NCI-H748 (cell line): Measurements from ENCODE around the gene JPH2.

Experiments
- DNase-seq: peaks from one replicate; lab custom pipeline; 2025; ENCODE audit not compliant: unreplicated experiment; lab: John Stamatoyannopoulos, UW

The JPH2 gene

DNA sequence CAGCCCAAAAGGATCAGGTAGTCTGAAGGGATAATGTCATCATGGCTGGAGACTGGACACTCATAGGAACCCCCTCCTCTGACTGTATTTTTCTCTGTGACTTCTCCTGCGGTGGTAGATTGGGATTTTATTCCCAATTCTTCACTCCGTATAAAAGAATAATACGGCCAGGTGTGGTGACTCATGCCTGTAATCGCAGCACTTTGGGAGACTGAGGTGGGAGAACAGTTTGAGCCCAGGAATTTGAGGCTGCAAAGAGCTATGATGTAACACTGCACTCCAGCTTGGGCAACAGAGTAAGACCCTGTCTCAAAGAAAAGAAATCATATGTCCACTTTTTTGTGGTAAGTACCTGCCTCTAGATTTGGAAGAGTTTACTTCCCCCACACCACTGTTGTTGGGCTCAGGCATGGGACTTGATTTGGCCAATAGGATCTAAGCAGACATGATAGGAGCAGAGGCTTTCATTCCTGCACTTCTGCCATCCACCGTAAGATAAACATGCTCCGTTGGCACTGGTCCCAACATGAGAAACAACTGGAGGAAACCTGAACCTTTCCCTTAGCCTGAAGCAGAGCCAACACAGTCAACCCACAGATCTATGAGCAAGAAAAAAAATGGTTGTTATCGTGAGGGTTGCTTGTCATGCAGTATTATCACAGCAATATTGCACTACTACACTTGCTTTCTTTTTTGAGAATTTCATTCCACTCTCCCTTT, 82.0 kb downstream of the JPH2 start:
- DNase-seq: peak; percentile 14

DNA sequence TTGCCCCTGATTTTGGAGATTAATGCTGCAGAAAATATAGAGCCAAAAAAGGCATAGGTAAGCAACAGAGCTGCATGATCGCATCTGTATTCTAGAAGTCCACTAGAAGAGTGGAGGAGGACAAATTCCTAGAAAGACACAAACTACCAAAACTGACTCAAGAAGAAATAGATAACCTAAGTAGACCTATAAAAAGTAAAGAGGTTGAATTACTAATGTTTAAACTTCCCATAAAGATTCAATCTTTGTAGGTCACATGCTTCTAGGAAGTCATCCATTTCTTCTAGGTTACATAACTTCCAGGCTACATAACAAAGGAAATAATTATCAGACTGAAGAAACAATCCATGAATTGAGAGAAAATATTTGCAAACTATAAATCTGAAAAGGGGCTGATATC, 84.4 kb downstream of the JPH2 start:
- DNase-seq: no peak

- no peak for DNase-seq
Measured at GRCh38 chr20:44099832-44100231, 87.2 kb downstream of the JPH2 start.

DNA sequence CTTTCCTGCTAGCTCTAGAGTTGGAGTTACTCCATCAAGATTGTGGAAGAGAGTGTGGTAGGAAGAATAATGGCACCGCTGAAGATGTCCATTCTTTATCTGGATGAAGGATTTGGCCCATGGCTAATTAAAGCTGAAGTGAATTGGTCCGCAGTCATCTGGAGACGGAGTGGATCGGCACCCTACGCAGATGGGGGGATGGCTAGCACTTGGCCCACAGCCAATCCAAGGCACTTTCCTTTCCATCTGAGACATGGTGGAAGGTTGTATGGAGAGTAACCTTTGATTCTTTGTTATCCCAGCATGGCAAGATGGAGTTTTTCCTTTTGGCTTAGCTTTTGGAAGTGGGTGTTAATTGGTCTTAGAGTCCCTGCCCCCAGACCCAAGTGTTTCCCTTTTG, 88.3 kb downstream of the JPH2 start:
- DNase-seq: no peak

DNA sequence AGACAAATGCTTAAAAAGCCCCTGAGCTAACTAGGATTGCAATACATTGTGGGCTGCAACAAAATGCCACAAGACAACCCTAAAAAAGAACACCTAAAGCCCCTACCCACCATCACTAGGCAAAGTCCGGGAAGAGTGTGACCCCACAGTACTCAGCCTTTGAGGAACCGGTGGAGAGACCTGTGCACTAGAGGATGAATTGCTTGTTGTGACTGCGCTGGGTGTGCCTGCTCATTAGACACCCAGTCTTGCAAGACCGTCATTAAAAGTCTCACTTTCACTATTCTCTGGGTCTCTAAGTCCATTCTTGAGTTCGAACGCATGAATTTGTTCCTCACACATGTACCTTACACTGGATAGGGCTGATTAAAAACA, 88.7 kb downstream of the JPH2 start:
- no peak for DNase-seq

GRCh38 chr20:44097521-44098255, 89.3 kb downstream of the JPH2 start:
- DNase-seq: no peak

DNA sequence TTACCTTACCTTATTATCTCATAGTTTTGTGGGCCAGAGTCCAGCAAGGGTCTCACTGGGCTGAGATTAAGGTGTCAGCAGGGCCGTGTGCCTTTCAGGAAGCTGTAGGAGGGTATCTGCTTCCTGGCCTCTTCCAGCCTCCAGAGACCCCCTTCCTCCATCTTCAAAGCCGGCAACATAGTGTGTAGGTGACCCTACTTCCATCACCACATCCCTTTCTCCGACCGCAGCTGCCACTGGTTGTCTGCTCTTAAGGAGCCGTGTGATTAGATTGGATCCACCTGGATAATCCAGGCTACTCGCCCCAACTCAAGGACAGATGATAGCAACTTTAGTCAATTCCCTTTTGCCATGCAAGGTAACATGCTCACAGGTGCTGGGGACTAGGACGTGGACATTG, 91.2 kb downstream of the JPH2 start:
- DNase-seq: no peak

- no peak for DNase-seq
Measured at GRCh38 chr20:44093249-44093582, 93.8 kb downstream of the JPH2 start.

DNA sequence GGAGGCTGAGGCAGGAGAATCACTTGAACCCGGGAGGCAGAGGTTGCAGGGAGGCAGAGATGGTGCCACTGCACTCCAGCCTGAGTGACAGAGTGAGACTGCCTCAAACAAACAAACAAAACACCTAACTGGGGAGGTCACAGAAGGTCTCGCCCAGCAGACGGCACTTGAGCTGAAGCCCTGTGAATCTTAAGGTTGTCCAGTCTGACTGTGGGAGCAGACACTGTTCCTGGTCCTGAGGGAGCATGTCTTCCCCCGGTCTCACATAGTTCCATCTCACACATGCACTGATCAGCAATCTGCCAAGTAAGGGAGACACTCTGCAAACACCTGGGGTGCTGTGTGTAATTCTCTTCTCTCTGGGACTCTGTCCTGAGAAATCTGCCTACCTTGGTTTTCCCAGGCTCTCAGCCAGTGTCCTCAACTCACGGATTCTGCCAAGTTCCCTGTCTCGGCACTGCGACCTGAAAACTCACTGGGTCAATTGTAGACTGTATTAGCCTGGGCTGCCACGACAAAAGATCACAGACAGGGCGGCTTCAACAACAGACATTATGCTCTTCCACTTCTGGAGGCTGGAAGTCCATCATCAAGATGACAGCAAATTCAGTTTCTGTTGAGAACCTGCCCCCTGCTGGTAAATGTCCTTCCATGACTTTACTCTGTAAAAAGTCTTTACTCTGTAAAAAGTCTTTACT, 94.3 kb downstream of the JPH2 start:
- DNase-seq: peak; percentile 37

DNA sequence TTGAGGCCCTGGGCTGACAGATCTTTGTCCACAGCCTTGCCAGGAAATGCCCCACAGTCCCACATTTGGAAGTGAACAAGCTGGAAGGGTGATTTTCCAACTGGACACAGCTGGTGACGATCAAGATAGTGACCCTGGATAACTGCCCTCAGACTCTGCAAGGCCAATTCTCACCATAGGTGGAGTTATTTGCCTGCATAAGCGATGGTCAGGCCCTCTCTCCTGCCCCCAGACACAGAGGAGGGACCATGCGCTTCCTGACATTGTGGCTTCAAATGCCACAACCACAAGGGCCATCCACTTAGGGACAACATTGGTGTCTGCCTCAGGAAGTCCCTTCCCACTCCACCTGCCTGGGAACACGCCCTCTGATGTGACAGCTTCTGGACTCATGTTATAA, 96.0 kb downstream of the JPH2 start:
- DNase-seq: no peak

DNA sequence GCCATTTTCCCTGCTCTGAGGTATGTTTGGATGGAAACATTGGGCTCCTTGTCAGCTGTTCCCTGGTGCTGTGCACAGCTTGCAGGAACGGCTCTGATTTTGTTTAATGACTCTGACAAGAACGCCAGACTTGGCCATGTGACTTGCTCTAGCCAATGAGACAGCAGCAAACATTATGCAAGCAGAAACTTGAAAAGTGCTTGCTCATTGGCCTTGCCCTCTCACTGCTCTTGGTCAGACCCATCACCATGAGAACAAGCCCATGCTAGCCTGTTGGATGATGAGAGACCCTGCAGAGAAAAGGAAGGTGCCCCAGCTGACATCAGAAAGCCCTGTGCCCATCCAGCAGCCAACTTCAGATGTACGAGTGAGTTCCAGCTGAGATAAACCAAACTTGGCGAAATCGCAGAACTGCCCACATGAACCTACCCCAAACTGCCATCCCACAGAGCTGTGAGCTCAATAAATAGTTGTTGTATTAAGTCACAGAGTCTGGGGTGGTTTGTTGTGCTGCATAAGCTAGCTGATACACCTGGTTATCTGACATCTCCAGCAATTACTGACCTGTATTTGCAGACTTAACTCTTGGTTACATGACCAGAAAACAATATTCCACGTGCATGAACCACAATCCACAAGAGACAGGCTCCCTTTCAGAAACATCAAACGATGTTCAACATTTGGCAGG, 96.9 kb downstream of the JPH2 start:
- peak; percentile 40 for DNase-seq

GRCh38 chr20:44087857-44088120, 99.2 kb downstream of the JPH2 start:
- DNase-seq: no peak

- DNase-seq: no peak
Measured at GRCh38 chr20:44087051-44087856, 99.7 kb downstream of the JPH2 start.

DNA sequence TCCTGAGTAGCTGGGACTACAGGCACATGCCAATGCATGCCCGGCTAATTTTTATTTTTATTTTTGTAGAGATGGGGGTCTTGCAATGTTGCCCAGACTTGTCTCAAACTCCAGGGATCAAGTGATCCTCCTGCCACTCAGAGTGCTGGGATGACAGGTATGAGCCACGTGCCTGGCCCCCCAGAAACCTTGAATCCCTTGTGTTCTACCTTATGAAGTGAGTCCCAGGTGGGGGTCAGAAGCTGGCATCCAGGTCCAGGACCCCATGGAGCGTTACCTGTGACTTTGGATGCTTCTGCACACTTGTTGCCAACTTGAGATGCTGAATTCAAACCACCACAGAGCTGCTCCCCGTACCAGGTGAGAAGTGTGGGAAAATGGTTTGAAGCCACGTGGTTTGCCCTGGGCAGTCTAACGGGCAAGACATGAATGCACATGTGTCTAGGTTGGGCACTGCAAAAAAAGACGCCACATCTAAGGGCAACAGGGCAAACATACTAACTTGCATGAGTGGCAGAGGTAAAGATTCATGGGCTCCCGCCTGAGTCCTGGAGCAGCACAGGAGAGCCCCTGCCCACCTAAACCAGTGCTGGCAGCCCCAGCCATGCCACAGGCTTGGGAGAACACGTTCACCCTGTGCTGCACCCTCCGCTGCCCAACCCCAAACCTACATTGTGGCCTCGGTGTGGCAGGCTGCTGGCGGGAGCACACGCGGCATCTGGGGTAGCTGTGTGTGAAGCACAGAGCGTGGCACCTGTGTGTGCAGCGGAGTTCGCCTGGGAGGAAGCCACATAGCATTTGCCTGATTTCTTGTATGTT, 101.2 kb downstream of the JPH2 start:
- no peak for DNase-seq

DNA sequence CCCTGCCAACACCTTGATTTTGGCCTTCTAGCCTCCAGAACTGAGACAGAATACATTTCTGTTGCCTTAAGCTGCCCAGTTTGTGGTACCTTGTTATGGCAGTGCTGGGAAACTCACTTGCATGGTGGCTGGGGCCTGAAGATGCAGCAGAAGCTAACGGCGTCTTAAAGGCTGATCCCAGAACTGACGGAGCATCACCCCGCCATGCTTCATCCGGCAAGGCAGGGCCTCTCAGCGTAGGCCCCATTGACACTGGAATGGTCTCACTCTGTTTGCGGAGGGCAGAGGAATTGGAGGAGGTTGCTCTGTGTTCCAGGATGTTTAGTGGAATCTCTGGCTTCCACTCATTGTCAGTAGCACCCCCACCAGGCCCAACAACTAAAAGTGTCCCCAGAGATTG, 102.1 kb downstream of the JPH2 start:
- DNase-seq: no peak

GRCh38 chr20:44084439-44084838, 102.5 kb downstream of the JPH2 start:
- no peak for DNase-seq

DNA sequence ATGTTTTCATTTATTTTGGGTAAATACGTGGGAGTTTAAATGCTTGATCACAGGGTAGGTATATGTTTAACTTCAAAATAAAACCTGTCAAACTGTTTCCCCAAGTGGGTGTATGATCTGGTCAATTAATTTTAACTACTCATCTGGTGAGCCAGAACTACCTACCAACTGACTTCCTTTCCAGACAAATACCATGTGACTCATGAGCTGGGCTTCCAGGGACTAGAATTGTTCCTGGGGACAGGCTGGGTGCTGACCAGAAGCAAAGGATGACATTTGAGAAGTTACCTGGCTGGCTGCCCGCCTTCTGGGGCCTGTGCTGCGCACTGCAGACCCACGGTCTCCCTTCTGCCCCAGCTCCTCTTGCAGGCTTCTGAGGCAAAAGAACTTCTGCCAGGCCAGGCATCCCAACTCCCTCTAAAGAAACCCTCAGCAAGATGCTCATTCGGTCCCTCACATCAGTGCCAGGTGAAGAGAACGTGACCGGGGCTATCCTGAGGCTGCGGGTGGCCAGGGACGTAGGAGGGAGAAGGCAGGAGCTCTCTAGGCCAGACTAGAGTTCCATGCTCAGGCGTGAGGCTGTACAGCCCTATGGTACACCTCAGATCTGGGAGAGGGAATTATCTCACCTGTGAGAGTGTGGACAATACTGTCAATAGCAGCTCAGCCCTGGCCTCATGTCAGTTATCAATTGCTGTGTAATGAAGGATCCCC, 103.6 kb downstream of the JPH2 start:
- no peak for DNase-seq

- DNase-seq: no peak
Measured at GRCh38 chr20:44081888-44082287, 105.1 kb downstream of the JPH2 start.

- no peak for DNase-seq
Measured at GRCh38 chr20:44081476-44081875, 105.5 kb downstream of the JPH2 start.
